Loucy (cell line): Measurements from ENCODE around the gene RPP21.

Source experiments
- H2AFZ ChIP-seq: fragments of 200-600 bp; sonication (generic); 2 replicates; pipeline ENCODE4 v1.6.0; 2016; ENCODE audit warnings: antibody characterized with exemption, mild to moderate bottlenecking, low read length, moderate library complexity
- H3F3A ChIP-seq: fragments of 200-600 bp; 2 replicates; pipeline ENCODE4 v1.6.0; 2016; ENCODE audit warnings: antibody characterized with exemption, low read depth, mild to moderate bottlenecking
- H3K27me3 ChIP-seq: fragments of 200-600 bp; sonication (generic); 2 replicates; pipeline ENCODE4 v1.6.1; 2014; ENCODE audit warnings: low read length, mild to moderate bottlenecking; ENCODE audit not compliant: insufficient read depth, poor library complexity, severe bottlenecking
- H3K36me3 ChIP-seq: fragments of 200-600 bp; sonication (generic); 2 replicates; pipeline ENCODE4 v1.6.1; 2016; ENCODE audit warnings: low read length; ENCODE audit not compliant: insufficient read depth
- H3K4me1 ChIP-seq: fragments of 200-600 bp; sonication (generic); 2 replicates; pipeline ENCODE4 v1.5.1; 2014; ENCODE audit warnings: low read length, mild to moderate bottlenecking; ENCODE audit not compliant: insufficient read depth, poor library complexity, severe bottlenecking
- H3K4me2 ChIP-seq: fragments of 200-600 bp; sonication (generic); 2 replicates; pipeline ENCODE4 v1.6.0; 2014; ENCODE audit warnings: antibody characterized with exemption, low read length, low read depth, mild to moderate bottlenecking; ENCODE audit not compliant: poor library complexity, severe bottlenecking
- H3K4me3 ChIP-seq: fragments of 200-600 bp; sonication (generic); 2 replicates; pipeline ENCODE4 v1.5.1; 2014; ENCODE audit warnings: low read length, mild to moderate bottlenecking, mixed read lengths; ENCODE audit not compliant: poor library complexity, severe bottlenecking
- H3K79me2 ChIP-seq: fragments of 200-600 bp; sonication (generic); 2 replicates; pipeline ENCODE4 v1.6.1; 2014; ENCODE audit warnings: low read length; ENCODE audit not compliant: insufficient read depth
- H3K9ac ChIP-seq: fragments of 200-600 bp; sonication (generic); 2 replicates; pipeline ENCODE4 v1.6.0; 2014; ENCODE audit warnings: mild to moderate bottlenecking, low read depth, low read length, moderate library complexity; ENCODE audit not compliant: poor library complexity, severe bottlenecking
- H3K9me2 ChIP-seq: fragments of 200-600 bp; sonication (generic); replicated peaks from 2 replicates; pipeline ENCODE4 v1.6.1; 2016; ENCODE audit warnings: low read depth, low read length, mixed read lengths
- H3K9me3 ChIP-seq: fragments of 200-600 bp; sonication (generic); 2 replicates; pipeline ENCODE4 v1.6.1; 2014; ENCODE audit warnings: mild to moderate bottlenecking, antibody characterized with exemption, low read length, low read depth; ENCODE audit not compliant: insufficient read depth
- H4K20me1 ChIP-seq: fragments of 200-600 bp; sonication (generic); 2 replicates; pipeline ENCODE4 v1.6.0; 2014; ENCODE audit warnings: antibody characterized with exemption, low read length, mild to moderate bottlenecking; ENCODE audit not compliant: insufficient read depth, poor library complexity, severe bottlenecking
- EZH2phosphoT487 ChIP-seq: fragments of 200-600 bp; IDR thresholded peaks from 2 replicates; pipeline ENCODE4 v1.6.1; 2018; ENCODE audit warnings: antibody characterized with exemption, mild to moderate bottlenecking, moderate library complexity, borderline replicate concordance
- TF ChIP-seq, protein P1 (sequence below): fragments of 200-600 bp; sonication (generic); conservative IDR thresholded peaks from 2 replicates; pipeline ENCODE4 v1.5.1; 2014; ENCODE audit warnings: mild to moderate bottlenecking, antibody characterized with exemption, low read length

The RPP21 gene

DNA sequence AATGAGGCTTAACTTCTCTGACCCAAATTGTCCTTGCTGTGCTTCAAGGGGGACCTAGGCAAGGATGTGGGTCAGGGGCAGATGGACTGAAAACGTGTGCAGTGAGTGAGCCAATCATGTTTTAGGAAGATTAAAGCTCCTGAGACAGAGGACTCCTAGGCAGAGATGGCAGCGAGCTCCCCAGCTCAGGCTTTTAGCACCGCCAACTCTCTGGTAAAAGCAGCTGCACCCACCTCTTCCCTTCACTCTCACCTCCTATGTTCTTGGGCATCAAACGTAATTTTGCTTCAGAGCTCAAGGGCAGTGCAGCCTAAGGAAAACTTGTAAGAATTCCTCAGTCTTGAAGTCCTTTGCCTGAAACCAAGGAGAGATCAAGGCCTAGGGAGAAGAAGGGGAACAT, 10.3 kb downstream of the RPP21 start:
- Histone ChIP-seq H3K79me2 (no peaks in the 10 kb centered on the region), H2AFZ (no peak overlapping the region), H3K9me2 (no peaks in the 10 kb centered on the region), H3K9ac (no peak overlapping the region), H3K4me3 (no peak overlapping the region), H3K4me2 (no peak overlapping the region), H3K9me3 (no peaks in the 10 kb centered on the region), H3K4me1 (no peaks in the 10 kb centered on the region), H4K20me1 (no peaks in the 10 kb centered on the region), H3K27me3 (no peaks in the 10 kb centered on the region), H3F3A (no peaks in the 10 kb centered on the region), H3K36me3 (no peaks in the 10 kb centered on the region)
- TF ChIP-seq, protein P1, sequence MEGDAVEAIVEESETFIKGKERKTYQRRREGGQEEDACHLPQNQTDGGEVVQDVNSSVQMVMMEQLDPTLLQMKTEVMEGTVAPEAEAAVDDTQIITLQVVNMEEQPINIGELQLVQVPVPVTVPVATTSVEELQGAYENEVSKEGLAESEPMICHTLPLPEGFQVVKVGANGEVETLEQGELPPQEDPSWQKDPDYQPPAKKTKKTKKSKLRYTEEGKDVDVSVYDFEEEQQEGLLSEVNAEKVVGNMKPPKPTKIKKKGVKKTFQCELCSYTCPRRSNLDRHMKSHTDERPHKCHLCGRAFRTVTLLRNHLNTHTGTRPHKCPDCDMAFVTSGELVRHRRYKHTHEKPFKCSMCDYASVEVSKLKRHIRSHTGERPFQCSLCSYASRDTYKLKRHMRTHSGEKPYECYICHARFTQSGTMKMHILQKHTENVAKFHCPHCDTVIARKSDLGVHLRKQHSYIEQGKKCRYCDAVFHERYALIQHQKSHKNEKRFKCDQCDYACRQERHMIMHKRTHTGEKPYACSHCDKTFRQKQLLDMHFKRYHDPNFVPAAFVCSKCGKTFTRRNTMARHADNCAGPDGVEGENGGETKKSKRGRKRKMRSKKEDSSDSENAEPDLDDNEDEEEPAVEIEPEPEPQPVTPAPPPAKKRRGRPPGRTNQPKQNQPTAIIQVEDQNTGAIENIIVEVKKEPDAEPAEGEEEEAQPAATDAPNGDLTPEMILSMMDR, result no peak
- TF ChIP-seq EZH2phosphoT487, result no peak

DNA sequence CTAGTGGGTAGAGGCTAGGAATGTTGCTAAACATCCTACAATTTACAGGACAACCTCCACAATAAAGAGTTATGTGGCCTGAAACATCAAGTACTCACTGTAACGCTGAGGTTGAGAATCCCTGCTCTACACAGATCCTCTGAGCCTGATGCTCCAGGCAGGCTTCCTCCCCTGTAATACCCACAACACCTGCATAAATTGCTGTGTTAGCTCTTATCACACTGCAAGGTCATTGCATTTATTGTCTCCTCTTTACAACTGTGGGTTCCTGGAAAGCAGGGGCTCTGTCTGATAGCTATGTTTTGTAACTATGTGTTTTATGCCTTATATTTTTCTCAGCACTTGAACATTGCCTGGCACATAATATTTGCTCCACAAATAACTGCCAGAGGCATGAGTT, 11.6 kb downstream of the RPP21 start:
- H3F3A ChIP-seq, result no peaks in the 10 kb centered on the region
- no peak overlapping the region for H3K4me3 ChIP-seq
- H2AFZ ChIP-seq, result no peak overlapping the region
- H3K79me2 ChIP-seq, result no peaks in the 10 kb centered on the region
- no peaks in the 10 kb centered on the region for H3K36me3 ChIP-seq
- no peaks in the 10 kb centered on the region for H3K27me3 ChIP-seq
- TF ChIP-seq EZH2phosphoT487, result no peak
- TF ChIP-seq, protein P1, result no peak
- no peaks in the 10 kb centered on the region for H3K9me2 ChIP-seq
- H3K4me2 ChIP-seq, result no peak overlapping the region
- H3K9me3 ChIP-seq, result no peaks in the 10 kb centered on the region
- H4K20me1 ChIP-seq, result no peaks in the 10 kb centered on the region
- no peaks in the 10 kb centered on the region for H3K4me1 ChIP-seq
- no peak overlapping the region for H3K9ac ChIP-seq

DNA sequence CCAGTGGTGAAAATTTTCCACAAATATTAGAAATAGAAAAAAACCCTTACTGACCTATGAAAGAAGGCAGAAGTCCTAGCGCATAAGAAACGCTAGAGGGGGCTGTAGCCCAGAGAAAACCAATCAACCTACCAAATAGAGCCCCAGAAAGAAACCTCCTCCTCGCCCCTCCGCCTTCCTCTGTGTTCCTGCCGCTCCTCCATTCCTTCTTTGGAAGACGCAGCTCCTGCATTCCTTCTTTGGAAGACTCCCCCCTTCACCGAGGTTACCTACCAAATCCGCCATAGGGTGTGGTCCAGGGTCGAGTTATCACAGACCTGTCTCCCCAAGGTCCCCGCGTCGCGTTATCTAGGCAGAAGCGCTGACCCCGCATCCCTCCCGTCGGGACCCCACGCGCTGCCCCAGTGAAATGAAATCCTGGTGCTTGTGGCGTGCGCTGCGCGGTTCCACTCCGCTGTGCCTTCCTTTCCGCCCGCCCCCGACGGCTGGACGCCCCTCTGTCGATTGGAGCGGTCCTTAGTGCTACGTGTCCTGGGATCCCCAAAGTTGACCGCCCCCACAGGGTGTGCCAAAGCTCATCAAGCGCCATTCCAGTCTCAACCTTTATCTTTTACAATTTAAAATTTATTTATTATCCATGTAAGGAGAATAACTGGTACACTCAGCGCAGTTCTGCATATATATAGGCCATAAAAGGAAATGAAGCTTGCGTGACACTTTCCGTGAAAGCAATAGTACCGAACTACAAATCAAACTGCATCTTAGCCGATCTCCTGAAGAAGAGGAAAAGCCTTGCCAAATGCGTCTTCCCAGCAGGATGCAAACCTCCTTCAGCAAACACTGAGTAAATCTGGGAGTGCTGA, 13.0 kb downstream of the RPP21 start:
- no peaks in the 10 kb centered on the region for H3K4me1 ChIP-seq
- no peaks in the 10 kb centered on the region for H3K79me2 ChIP-seq
- no peaks in the 10 kb centered on the region for H3K27me3 ChIP-seq
- no peak overlapping the region for H3K9ac ChIP-seq
- H3K36me3 ChIP-seq, result no peaks in the 10 kb centered on the region
- no peaks in the 10 kb centered on the region for H3F3A ChIP-seq
- H3K9me3 ChIP-seq, result no peaks in the 10 kb centered on the region
- H2AFZ ChIP-seq, result no peak overlapping the region
- no peaks in the 10 kb centered on the region for H4K20me1 ChIP-seq
- no peaks in the 10 kb centered on the region for H3K9me2 ChIP-seq
- H3K4me3 ChIP-seq, result no peak overlapping the region
- TF ChIP-seq, protein P1, result peak; percentile 80
- TF ChIP-seq EZH2phosphoT487, result no peak
- no peak overlapping the region for H3K4me2 ChIP-seq
